ENCODE data around the gene NDC1.
"Not testable (repeated sequence)": the region's sequence is repeated elsewhere in the genome, so short reads cannot be mapped to it uniquely, and the experiment has no call there.

Gene NDC1

GRCh38 chr1:53766831-53767405, 71.2 kb downstream of the NDC1 start:
- in situ Hi-C loops (cut with MboI; ENCODE audit: low sequenced_read_pairs) = no loop called here

- in situ Hi-C loops (cut with MboI; ENCODE audit: low sequenced_read_pairs) = no loop called here
Observed at GRCh38 chr1:53766194-53766742, 71.8 kb downstream of the NDC1 start.

GRCh38 chr1:53765657-53766056, 72.4 kb downstream of the NDC1 start:
- in situ Hi-C loops (cut with MboI; ENCODE audit: low sequenced_read_pairs) = no loop called here

- in situ Hi-C loops (cut with MboI; ENCODE audit: low sequenced_read_pairs) = no loop called here
Observed at GRCh38 chr1:53763911-53764310, 74.2 kb downstream of the NDC1 start.

- in situ Hi-C loops (cut with MboI; ENCODE audit: low sequenced_read_pairs) = no loop called here
Observed at GRCh38 chr1:53763461-53763860, 74.6 kb downstream of the NDC1 start.

- in situ Hi-C loops (cut with MboI; ENCODE audit: low sequenced_read_pairs) = not testable (repeated sequence)
Observed at GRCh38 chr1:53760497-53760896, 77.6 kb downstream of the NDC1 start.

- in situ Hi-C loops (cut with MboI; ENCODE audit: low sequenced_read_pairs) = no loop called here
Observed at GRCh38 chr1:53755874-53756273, 82.2 kb downstream of the NDC1 start.

GRCh38 chr1:53754484-53755312, 83.4 kb downstream of the NDC1 start:
- in situ Hi-C loops (cut with MboI; ENCODE audit: low sequenced_read_pairs) = no loop called here

GRCh38 chr1:53752281-53752680, 85.8 kb downstream of the NDC1 start:
- in situ Hi-C loops (cut with MboI; ENCODE audit: low sequenced_read_pairs) = no loop called here

- in situ Hi-C loops (cut with MboI; ENCODE audit: low sequenced_read_pairs) = no loop called here
Observed at GRCh38 chr1:53747841-53748240, 90.3 kb downstream of the NDC1 start.

GRCh38 chr1:53740621-53741105, 97.4 kb downstream of the NDC1 start:
- in situ Hi-C loops (cut with MboI; ENCODE audit: low sequenced_read_pairs) = no loop called here

GRCh38 chr1:53739109-53739681, 98.9 kb downstream of the NDC1 start, which contains the start of gene GLIS1:
Gene GLIS1, minus strand, starts transcription at chr1:53739164. Its CDS starts 1,100 bp downstream, at chr1:53738064.
- in situ Hi-C loops (cut with MboI; ENCODE audit: low sequenced_read_pairs) = no loop called here

- in situ Hi-C loops (cut with MboI; ENCODE audit: low sequenced_read_pairs) = no loop called here
Observed at GRCh38 chr1:53738205-53739108, 99.6 kb downstream of the NDC1 start.

- in situ Hi-C loops (cut with MboI; ENCODE audit: low sequenced_read_pairs) = no loop called here
Observed at GRCh38 chr1:53737648-53738204, 100.4 kb downstream of the NDC1 start.

GRCh38 chr1:53736290-53736689, 101.8 kb downstream of the NDC1 start:
- in situ Hi-C loops (cut with MboI; ENCODE audit: low sequenced_read_pairs) = no loop called here

GRCh38 chr1:53735681-53736080, 102.4 kb downstream of the NDC1 start:
- in situ Hi-C loops (cut with MboI; ENCODE audit: low sequenced_read_pairs) = no loop called here

- in situ Hi-C loops (cut with MboI; ENCODE audit: low sequenced_read_pairs) = no loop called here
Observed at GRCh38 chr1:53735261-53735660, 102.8 kb downstream of the NDC1 start.

GRCh38 chr1:53734650-53735211, 103.4 kb downstream of the NDC1 start:
- in situ Hi-C loops (cut with MboI; ENCODE audit: low sequenced_read_pairs) = no loop called here

GRCh38 chr1:53733975-53734649, 104.0 kb downstream of the NDC1 start:
- in situ Hi-C loops (cut with MboI; ENCODE audit: low sequenced_read_pairs) = no loop called here

All from hTERT RPE-1 (cell line).